GM23338 (cell line): ENCODE data around the gene ARCN1.

Source experiments
- CREB1 ChIP-seq: fragments of 250-450 bp; sonication (Bioruptor Pico); IDR thresholded peaks from 2 replicates; pipeline ENCODE4 v1.5.0; 2020; ENCODE audit warnings: low read depth, mild to moderate bottlenecking, moderate library complexity
- CTCF ChIP-seq, 2 experiments: fragments of 200-600 bp in 1 of 2; sonication (generic) in 1 of 2; conservative IDR thresholded peaks; 2 replicates each; pipeline versions ENCODE4 v1.5.1 to v1.6.1; 2016 to 2017; ENCODE audit warnings: antibody characterized with exemption in 2 of 2, low read depth in 2 of 2, mild to moderate bottlenecking in 2 of 2, moderate library complexity in 1 of 2
- EZH2 ChIP-seq: fragments of 200-600 bp; sonication (generic); IDR thresholded peaks from one replicate; pipeline ENCODE4 v1.8.0; 2017; ENCODE audit warnings: antibody characterized with exemption, mild to moderate bottlenecking, low read depth; ENCODE audit not compliant: unreplicated experiment
- EZH2phosphoT487 ChIP-seq: fragments of 200-600 bp; sonication (generic); IDR thresholded peaks from one replicate; pipeline ENCODE4 v1.8.1; 2018; ENCODE audit warnings: antibody characterized with exemption; ENCODE audit not compliant: unreplicated experiment
- JUNB ChIP-seq: IDR thresholded peaks from one replicate; pipeline ENCODE4 v1.6.1; 2016; ENCODE audit warnings: antibody characterized with exemption; ENCODE audit not compliant: unreplicated experiment
- NANOG ChIP-seq: IDR thresholded peaks from 2 replicates; pipeline ENCODE4 v1.6.1; 2016; ENCODE audit warnings: antibody characterized with exemption, borderline replicate concordance
- POLR2AphosphoS5 ChIP-seq: IDR thresholded peaks from 2 replicates; pipeline ENCODE4 v1.6.1; 2016; ENCODE audit warnings: antibody characterized with exemption, low read depth
- REST ChIP-seq: IDR thresholded peaks from one replicate; pipeline ENCODE4 v1.6.1; 2018; ENCODE audit warnings: antibody characterized with exemption; ENCODE audit not compliant: unreplicated experiment
- STAT1 ChIP-seq: IDR thresholded peaks from one replicate; pipeline ENCODE4 v1.6.1; 2016; ENCODE audit warnings: antibody characterized with exemption; ENCODE audit not compliant: unreplicated experiment
- ZNF114 ChIP-seq: fragments of 250-450 bp; sonication (Bioruptor Pico); IDR thresholded peaks from 2 replicates; pipeline ENCODE4 v1.5.0; 2020; ENCODE audit warnings: mild to moderate bottlenecking, moderate library complexity
- TF ChIP-seq, protein P1 (sequence below): IDR thresholded peaks from 2 replicates; pipeline ENCODE4 v1.6.1; 2016; ENCODE audit warnings: antibody characterized with exemption

- TF ChIP-seq CTCF (conservative IDR thresholded peaks at IDR 0.05; ENCODE audit: low read depth in 2 of 2) (no peak), EZH2 (peak; percentile 74), REST (no peak), NANOG (no peak), POLR2AphosphoS5 (no peak), ZNF114 (CRISPR knock-in tag) (no peak), EZH2phosphoT487 (peak; percentile 56), CREB1 (CRISPR knock-in tag) (no peak), JUNB (no peak), STAT1 (no peak)
- TF ChIP-seq, protein P1, sequence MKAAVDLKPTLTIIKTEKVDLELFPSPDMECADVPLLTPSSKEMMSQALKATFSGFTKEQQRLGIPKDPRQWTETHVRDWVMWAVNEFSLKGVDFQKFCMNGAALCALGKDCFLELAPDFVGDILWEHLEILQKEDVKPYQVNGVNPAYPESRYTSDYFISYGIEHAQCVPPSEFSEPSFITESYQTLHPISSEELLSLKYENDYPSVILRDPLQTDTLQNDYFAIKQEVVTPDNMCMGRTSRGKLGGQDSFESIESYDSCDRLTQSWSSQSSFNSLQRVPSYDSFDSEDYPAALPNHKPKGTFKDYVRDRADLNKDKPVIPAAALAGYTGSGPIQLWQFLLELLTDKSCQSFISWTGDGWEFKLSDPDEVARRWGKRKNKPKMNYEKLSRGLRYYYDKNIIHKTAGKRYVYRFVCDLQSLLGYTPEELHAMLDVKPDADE = no peak
These were observed 36.4 kb downstream of the ARCN1 start for GRCh38 chr11:118608360-118609227.
